Mesothelial cell of epicardium (in vitro differentiated cells): Measurements from ENCODE around the gene CTSZ. TPM values are rescaled to one million over a fixed set of nuclear protein-coding genes. Genes with fewer than 3 reads are reported as not detected.
A peak's percentile ranks its signal among the peaks of the same experiment; 100 is the strongest.

Source experiments
- DNase-seq, 2 experiments: peaks; one replicate each; pipeline ENCODE4 v3.0.0; 2021; ENCODE audit warnings: low spot score in 2 of 2; ENCODE audit not compliant: unreplicated experiment in 2 of 2
- H3K27ac Mint-ChIP-seq: 2 replicates; pipeline ENCODE4 v1.8.0; 2021; ENCODE audit warnings: mixed read lengths
- H3K27me3 Mint-ChIP-seq: 2 replicates; pipeline ENCODE4 v1.8.0; 2021; ENCODE audit warnings: low read depth, mixed read lengths
- H3K36me3 Mint-ChIP-seq: 2 replicates; pipeline ENCODE4 v1.8.0; 2021; ENCODE audit warnings: mixed read lengths
- H3K4me1 Mint-ChIP-seq: 2 replicates; pipeline ENCODE4 v1.8.0; 2021; ENCODE audit warnings: mixed read lengths
- H3K4me3 Mint-ChIP-seq: 2 replicates; pipeline ENCODE4 v1.8.0; 2021; ENCODE audit warnings: mild to moderate bottlenecking, moderate library complexity, mixed read lengths
- H3K9me3 Mint-ChIP-seq: 2 replicates; pipeline ENCODE4 v1.8.0; 2021; ENCODE audit warnings: mixed read lengths
- total RNA-seq: library from RNA; stranded (reverse); gene quantifications from 3 replicates; pipeline ENCODE4 v1.2.1, GENCODE V29; 2021
- TF ChIP-seq, protein P1 (sequence below): fragments of 200-600 bp; sonication (generic); IDR thresholded peaks from one replicate; pipeline ENCODE4 v1.5.0; 2021; ENCODE audit warnings: antibody characterized with exemption; ENCODE audit not compliant: unreplicated experiment

The CTSZ gene
- total RNA-seq, 1 donor from 2014 or later, result 65.3 TPM

DNA sequence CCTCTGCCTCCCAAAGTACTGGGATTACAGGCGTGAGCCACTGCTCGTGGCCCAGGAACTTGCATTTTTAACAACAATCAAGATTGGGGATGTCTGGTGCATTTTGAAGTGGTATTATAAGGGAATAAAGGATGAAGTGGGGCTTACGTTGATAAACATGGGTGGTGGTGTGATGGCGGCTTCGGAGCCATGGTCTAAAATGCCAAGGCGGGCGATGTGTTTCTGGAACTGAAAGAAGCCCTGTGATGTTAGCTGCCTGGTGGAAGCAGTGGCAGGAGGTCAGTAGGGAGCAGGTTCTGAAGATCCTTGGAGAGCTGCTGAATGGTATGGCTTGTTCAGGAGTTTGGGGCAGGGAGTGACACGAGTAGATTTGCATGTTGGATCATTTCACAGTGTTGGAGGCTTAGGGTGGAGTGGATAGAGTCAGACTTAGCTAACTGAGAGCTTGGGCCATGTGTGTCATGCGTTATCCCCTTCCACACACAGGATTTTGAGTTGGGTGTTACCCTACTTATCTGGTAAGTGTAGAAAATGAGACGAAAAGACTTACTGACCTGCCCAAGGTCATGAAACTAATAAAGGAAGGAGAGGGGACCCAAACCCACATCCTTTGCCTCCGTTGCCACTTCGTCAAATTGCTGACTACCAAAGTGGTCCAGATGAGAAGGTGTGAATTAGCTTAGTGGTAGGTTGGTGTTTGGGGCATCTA, 24.5 kb downstream of the CTSZ start:
- peaks cover 32% of the 10 kb centered on the region for H3K4me1 Mint-ChIP-seq
- peak overlapping the region; percentile 85 for H3K4me3 Mint-ChIP-seq
- peaks cover 4% of the 10 kb centered on the region for H3K9me3 Mint-ChIP-seq
- peaks cover 10% of the 10 kb centered on the region for H3K36me3 Mint-ChIP-seq
- TF ChIP-seq, protein P1, sequence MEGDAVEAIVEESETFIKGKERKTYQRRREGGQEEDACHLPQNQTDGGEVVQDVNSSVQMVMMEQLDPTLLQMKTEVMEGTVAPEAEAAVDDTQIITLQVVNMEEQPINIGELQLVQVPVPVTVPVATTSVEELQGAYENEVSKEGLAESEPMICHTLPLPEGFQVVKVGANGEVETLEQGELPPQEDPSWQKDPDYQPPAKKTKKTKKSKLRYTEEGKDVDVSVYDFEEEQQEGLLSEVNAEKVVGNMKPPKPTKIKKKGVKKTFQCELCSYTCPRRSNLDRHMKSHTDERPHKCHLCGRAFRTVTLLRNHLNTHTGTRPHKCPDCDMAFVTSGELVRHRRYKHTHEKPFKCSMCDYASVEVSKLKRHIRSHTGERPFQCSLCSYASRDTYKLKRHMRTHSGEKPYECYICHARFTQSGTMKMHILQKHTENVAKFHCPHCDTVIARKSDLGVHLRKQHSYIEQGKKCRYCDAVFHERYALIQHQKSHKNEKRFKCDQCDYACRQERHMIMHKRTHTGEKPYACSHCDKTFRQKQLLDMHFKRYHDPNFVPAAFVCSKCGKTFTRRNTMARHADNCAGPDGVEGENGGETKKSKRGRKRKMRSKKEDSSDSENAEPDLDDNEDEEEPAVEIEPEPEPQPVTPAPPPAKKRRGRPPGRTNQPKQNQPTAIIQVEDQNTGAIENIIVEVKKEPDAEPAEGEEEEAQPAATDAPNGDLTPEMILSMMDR, result no peak
- DNase-seq, result no peak
- H3K27ac Mint-ChIP-seq, result peak overlapping the region; percentile 83
- H3K27me3 Mint-ChIP-seq, result no peaks in the 10 kb centered on the region

- Mint-ChIP-seq H3K36me3 (peaks cover 5% of the 10 kb centered on the region), H3K4me1 (peaks cover 29% of the 10 kb centered on the region), H3K27me3 (no peaks in the 10 kb centered on the region), H3K9me3 (peaks cover 6% of the 10 kb centered on the region), H3K27ac (peak overlapping the region; percentile 91), H3K4me3 (peak overlapping the region; percentile 85)
- no peak for DNase-seq
- TF ChIP-seq, protein P1, result no peak
Measured at GRCh38 chr20:58981628-58982364, 25.3 kb downstream of the CTSZ start.

DNA sequence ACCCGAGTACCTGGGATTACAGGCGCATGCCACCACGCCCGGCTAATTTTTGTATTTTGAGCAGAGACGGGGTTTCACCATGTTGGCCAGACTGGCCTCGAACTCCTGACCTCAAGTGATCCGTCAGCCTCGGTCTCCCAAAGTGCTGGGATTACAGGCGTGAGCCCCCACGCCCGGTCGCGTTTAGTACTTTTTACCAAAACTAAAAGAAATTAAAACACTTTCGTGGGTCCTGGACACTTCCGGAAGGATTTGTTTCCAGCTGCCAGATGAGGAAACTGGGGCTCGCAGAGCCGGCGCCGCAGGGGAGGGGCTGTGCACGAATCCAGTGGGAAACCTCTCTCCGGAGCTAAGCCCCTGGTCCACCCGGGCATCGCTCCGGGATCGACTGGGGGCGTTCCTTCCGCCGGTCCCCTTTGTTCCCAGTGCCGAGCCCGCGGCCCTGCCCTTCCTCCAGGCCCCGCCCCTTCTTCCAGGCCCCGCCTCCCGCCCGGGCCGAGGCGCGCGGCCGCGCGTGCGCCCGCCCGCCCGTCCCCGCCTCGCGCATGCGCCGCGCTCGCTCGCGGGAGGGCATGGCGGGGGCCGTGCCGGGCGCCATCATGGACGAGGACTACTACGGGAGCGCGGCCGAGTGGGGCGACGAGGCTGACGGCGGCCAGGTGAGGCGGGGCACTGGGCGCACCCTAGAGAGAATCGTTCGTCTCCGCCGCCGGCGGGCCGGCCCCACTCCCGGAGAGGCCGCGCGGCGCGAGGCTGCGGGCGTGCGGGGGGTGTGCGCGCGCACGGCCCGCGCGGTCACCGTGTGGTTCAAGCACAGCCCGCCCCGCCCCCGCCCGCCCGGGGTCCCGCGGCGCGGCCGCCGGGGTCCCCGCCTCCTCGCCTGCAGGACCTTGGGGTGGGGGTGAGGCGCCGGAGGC, 26.1 kb downstream of the CTSZ start, which contains the start of gene NELFCD:
Gene NELFCD (plus strand): TSS at position 546 of the 917 bp plus-strand sequence. CDS start 54 bp downstream, at position 600.
- H3K27ac Mint-ChIP-seq, result peak within 1 kb of the TSS; percentile 91
- TF ChIP-seq, protein P1, result no peak
- DNase-seq, result peak; percentile 86 to 92

DNA sequence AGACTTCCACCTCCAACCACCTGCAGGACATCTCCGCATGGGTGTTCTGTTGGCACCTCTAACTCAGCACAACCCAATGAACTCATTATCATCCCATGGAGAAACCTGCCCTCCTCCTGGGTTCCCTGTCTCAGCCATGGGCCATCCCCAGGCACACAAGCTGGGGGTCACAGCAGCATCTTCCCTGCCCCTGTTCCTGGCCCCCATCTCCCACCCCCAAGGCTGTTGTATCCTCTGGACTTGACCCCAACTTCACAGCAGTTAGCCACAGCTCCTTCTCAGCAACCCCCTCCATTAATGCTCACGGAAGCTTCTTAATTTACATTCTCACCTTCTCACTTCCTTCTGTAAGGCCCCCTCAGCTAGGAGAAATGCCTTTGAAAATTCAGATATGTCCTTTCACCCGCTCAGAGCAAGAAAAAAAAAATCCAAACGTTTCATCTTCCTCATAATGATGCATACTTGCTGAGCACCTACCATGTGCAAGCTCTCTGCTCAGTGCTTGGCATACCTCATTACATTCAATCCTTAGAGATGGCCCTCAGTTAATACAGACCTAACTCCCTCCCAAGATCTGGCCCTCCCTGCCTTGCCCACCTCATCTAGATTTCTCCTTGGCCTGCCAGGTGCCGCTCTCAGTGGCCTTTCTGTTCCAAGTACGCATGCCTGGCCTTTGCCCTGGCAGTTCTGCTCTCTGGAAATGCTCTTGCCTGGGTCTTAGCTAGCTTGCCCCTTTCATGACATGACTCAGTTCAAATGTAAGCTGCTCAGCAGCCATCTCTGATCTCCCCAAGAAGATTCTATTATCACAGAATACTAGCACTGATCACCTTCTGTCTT, 28.5 kb downstream of the CTSZ start:
- Mint-ChIP-seq H3K27me3 (no peaks in the 10 kb centered on the region), H3K9me3 (peaks cover 32% of the 10 kb centered on the region), H3K36me3 (peaks cover 10% of the 10 kb centered on the region), H3K27ac (no peak overlapping the region), H3K4me3 (no peak overlapping the region), H3K4me1 (peaks cover 10% of the 10 kb centered on the region)
- no peak for DNase-seq
- TF ChIP-seq, protein P1, result no peak

More for the DNA sequence above, 26.1 kb downstream of the CTSZ start, which contains the start of gene NELFCD:
- Mint-ChIP-seq H3K4me3 (peak within 1 kb of the TSS; percentile 85), H3K27me3 (no peaks in the 10 kb centered on the region), H3K4me1 (peaks cover 25% of the 10 kb centered on the region), H3K9me3 (peaks cover 14% of the 10 kb centered on the region), H3K36me3 (peaks cover 3% of the 10 kb centered on the region)
